ENCODE results near the gene MT1A.

DNA sequence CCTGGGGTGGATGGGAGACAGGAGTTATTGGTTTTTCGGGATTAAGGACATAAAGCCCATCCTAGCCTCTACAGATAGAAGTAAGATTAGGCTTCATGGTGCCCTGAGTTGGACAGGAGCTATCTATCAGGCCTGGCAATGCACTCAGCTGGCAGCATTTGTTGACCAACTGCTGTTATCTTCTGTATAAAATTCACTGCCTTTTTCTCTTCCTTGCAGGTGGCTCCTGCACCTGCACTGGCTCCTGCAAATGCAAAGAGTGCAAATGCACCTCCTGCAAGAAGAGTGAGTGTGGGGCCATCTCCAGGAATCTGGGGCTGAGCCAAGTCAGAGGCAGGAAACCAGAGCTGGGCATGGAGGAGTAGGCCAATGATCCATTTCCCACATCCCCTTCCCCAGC, 579 bp downstream of the MT1A start:
- TF ChIP-seq, protein P1, sequence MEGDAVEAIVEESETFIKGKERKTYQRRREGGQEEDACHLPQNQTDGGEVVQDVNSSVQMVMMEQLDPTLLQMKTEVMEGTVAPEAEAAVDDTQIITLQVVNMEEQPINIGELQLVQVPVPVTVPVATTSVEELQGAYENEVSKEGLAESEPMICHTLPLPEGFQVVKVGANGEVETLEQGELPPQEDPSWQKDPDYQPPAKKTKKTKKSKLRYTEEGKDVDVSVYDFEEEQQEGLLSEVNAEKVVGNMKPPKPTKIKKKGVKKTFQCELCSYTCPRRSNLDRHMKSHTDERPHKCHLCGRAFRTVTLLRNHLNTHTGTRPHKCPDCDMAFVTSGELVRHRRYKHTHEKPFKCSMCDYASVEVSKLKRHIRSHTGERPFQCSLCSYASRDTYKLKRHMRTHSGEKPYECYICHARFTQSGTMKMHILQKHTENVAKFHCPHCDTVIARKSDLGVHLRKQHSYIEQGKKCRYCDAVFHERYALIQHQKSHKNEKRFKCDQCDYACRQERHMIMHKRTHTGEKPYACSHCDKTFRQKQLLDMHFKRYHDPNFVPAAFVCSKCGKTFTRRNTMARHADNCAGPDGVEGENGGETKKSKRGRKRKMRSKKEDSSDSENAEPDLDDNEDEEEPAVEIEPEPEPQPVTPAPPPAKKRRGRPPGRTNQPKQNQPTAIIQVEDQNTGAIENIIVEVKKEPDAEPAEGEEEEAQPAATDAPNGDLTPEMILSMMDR (conservative IDR thresholded peaks at IDR 0.05): no peak
- TF ChIP-seq ZFX (IDR thresholded peaks at IDR 0.05): no peak
